Kidney (tissue), 14 donors: ENCODE data around the gene RHBDF2. TPM values are rescaled to one million over a fixed set of nuclear protein-coding genes. Genes with fewer than 3 reads are reported as not detected.
A peak's percentile ranks its signal among the peaks of the same experiment; 100 is the strongest.

Experiments used
- DNase-seq, 5 donors: peaks; one replicate each; pipeline ENCODE4 v3.0.0-alpha.2; 2013 to 2020
- FAIRE-seq: peaks from 2 replicates; lab custom pipeline; 2012; peaks lifted over from hg19 to GRCh38; lab: Jason Lieb, UNC
- H3K27ac ChIP-seq, 2 donors: one replicate each; pipeline ENCODE4 v1.7.0; 2013; ENCODE audit warnings: low read depth in 2 of 2, low read length in 2 of 2, inconsistent platforms in 1 of 2
- H3K27me3 ChIP-seq: one replicate; pipeline ENCODE4 v1.7.1; 2013; ENCODE audit warnings: low read length, inconsistent platforms; ENCODE audit not compliant: control insufficient read depth, insufficient read depth
- H3K36me3 ChIP-seq, 3 donors: one replicate each; pipeline versions ENCODE4 v1.7.0 to v1.7.1; 2013; ENCODE audit warnings: low read length in 3 of 3, control low read depth in 1 of 3, inconsistent platforms in 1 of 3; ENCODE audit not compliant: insufficient read depth in 3 of 3, control insufficient read depth in 2 of 3
- H3K4me1 ChIP-seq, 3 donors: one replicate each; pipeline versions ENCODE4 v1.7.0 to v1.7.1; 2013; ENCODE audit warnings: low read length in 3 of 3, inconsistent platforms in 1 of 3, low read depth in 1 of 3; ENCODE audit not compliant: control insufficient read depth in 2 of 3, insufficient read depth in 2 of 3
- H3K4me3 ChIP-seq, 3 donors: one replicate each; pipeline versions ENCODE4 v1.7.0 to v1.8.1; 2013; ENCODE audit warnings: low read length in 3 of 3, control low read depth in 1 of 3, inconsistent platforms in 1 of 3
- H3K9ac ChIP-seq, 3 donors: one replicate each; pipeline versions ENCODE4 v1.7.0 to v1.7.1; 2013; ENCODE audit warnings: low read length in 3 of 3, control low read depth in 1 of 3, inconsistent platforms in 1 of 3
- H3K9me3 ChIP-seq, 3 donors: one replicate each; pipeline versions ENCODE4 v1.7.0 to v1.7.1; 2013; ENCODE audit warnings: low read length in 3 of 3, control low read depth in 1 of 3, inconsistent platforms in 1 of 3; ENCODE audit not compliant: control insufficient read depth in 2 of 3, insufficient read depth in 1 of 3
- intact Hi-C: fragments of 100-400 bp; cut with DNase I; formaldehyde crosslinking; loops from one replicate; pipeline ENCODE4 v1.11.1; 2022
- polyA plus RNA-seq: library from polyadenylated mRNA; stranded (reverse); fragments of 350-450 nt; fragmentation: Illumina TruSeq; extraction: RNeasy Lipid Tissue Mini Kit (QIAGEN cat#74804); gene quantifications from one replicate; pipeline ENCODE4 v1.2.3, GENCODE V29; 2014; ENCODE audit warnings: low read depth, low replicate concordance; ENCODE audit not compliant: insufficient read depth
- total RNA-seq: library from RNA; stranded (reverse); fragmentation: NEBNext Ultra II Directional; extraction: Animal tissue kit (Norgen Biotek cat#: 25700); gene quantifications from one replicate; pipeline ENCODE4 v1.2.1, GENCODE V29; 2021
- TF ChIP-seq, protein P1 (sequence below): IDR thresholded peaks from 3 replicates; pipeline ENCODE4 v1.5.1; 2012; ENCODE audit warnings: mild to moderate bottlenecking, moderate library complexity, borderline replicate concordance; ENCODE audit not compliant: insufficient read depth; ENCODE audit errors: extremely low read depth
- donor health status: control.
- donor health status: control.
- donor health status: control.
- donor health status: control.
- donor health status: control.
- donor health status: DM: yes; HTN: yes; CAD: no.
- donor health status: Normal renal cell carcinoma (clear cell type).

RHBDF2 gene
- total and polyA plus RNA-seq, 2 donors from 2014 or later = 6.8 to 58.6 TPM

DNA sequence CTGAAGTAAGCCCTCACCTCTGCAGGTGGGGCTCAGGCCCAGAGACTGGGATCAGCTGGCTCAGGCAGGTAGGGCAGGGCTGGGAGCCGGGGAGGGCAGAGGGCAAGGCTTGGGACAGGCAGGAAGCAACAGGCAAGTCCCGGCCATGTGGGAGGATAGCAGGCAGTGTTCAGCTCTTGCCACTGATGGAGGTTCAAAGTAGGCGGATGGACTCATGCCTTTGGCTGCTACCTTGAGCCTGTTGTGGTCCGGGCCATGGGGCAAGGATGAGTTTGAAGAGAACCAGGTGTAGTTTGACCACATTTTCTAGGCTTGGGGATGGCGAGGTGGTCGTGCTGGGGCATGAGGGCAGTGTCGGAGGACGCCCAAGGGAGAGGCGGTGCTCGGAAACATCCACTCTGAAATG is 41.3 kb upstream of the RHBDF2 start:
- DNase-seq = peak in 2 of 5 donors; percentile 50 to 52
- TF ChIP-seq, protein P1, sequence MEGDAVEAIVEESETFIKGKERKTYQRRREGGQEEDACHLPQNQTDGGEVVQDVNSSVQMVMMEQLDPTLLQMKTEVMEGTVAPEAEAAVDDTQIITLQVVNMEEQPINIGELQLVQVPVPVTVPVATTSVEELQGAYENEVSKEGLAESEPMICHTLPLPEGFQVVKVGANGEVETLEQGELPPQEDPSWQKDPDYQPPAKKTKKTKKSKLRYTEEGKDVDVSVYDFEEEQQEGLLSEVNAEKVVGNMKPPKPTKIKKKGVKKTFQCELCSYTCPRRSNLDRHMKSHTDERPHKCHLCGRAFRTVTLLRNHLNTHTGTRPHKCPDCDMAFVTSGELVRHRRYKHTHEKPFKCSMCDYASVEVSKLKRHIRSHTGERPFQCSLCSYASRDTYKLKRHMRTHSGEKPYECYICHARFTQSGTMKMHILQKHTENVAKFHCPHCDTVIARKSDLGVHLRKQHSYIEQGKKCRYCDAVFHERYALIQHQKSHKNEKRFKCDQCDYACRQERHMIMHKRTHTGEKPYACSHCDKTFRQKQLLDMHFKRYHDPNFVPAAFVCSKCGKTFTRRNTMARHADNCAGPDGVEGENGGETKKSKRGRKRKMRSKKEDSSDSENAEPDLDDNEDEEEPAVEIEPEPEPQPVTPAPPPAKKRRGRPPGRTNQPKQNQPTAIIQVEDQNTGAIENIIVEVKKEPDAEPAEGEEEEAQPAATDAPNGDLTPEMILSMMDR = no peak
- Histone ChIP-seq H3K9ac (no peak overlapping the region), H3K4me3 (no peak overlapping the region), H3K9me3 (no peaks in the 10 kb centered on the region), H3K4me1 (peaks cover 0 to 35% (median 20%) of the 10 kb centered on the region in 3 donors), H3K27me3 (no peaks in the 10 kb centered on the region), H3K36me3 (no peaks in the 10 kb centered on the region), H3K27ac (no peak overlapping the region)
- intact Hi-C loops = no loop called here
- no peak for FAIRE-seq

DNA sequence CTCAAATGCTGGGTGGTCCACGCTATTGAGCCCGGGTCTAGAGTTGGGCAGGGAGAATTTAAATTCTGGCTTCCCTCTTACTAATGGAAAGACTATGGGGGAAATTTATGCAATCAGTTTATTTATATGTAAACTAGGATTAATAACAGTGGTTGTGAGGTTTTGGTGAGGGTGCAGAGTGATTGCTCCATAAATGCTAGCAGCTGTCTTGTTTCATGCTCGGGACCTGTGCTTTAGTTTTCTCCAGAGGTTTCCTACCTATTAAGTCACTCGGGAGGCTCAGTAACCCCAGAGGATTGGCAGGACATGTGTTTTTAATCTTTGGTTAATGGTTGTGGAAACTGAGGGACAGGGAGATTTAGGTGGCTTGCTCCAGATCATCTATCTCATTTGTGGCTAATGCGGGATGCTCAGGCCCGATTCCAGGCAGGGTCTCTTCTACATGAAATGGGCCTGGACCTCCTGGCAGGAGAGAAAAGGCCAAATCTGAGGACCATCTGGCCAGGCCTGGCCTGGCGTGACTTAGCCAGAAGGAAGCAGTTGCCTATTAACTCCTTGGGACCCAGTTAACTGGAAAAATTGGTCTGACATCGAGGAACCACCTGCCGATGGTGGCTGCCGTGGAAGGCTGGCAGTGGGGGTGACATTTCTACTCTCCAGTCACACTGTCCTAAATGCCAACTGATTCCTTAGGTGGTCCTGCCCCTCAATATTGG is 40.7 kb upstream of the RHBDF2 start:
- peak in 2 of 5 donors; percentile 31 to 42 for DNase-seq
- Histone ChIP-seq H3K4me3 (no peak overlapping the region), H3K4me1 (peaks cover 0 to 33% (median 15%) of the 10 kb centered on the region in 3 donors), H3K27ac (no peak overlapping the region), H3K9me3 (no peaks in the 10 kb centered on the region), H3K27me3 (no peaks in the 10 kb centered on the region), H3K36me3 (no peaks in the 10 kb centered on the region), H3K9ac (no peak overlapping the region)
- FAIRE-seq = no peak
- TF ChIP-seq, protein P1 = no peak
- intact Hi-C loops = no loop called here

DNA sequence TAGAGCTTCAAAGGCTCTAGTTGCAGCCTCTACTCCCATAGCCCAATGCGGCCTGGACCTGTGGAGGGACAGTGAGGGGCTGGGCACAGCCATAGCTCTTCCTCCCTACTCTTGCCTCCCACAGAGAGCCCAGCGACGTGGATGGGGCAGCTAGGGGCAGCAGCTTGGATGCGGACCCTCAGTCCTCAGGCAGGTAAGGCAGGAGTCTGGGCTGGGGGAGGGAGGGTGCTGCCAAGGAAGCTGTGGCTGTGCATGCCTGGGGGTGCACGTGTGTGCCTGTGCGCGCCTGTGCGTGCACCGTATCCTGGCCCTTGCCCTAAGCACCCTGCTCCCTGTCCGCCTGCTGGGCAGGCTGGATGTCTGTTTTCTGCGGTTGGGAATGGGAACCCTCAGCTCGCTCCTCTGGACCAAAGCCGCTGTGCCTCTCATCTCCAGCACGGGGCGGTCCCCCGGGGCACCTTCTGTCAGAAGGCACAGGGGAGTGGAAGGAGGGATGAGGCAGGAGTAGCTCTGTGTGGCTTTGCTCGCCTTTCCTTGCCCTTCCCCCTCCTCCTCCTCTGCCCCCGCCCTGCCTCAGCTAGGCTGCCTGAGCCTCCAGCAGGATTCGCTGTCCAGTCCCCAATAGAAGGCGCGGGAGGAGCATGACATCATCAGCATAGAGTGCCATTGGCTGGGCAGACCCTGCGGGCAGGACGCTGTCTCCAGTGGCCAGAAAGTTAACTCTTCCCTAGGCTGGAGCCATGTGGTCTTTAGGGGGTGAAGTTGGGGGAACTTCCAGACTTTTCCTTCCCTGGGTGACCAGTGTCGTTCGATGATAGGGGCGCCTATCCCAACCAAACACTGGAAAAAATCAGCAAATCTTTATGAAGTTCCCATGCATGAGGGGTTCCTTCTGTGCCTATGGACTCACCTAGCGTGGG is 39.4 kb upstream of the RHBDF2 start:
- FAIRE-seq = peak; percentile 88
- peak; percentile 97 to 99 (median 98) for DNase-seq
- peak overlapping the region; percentile 40 to 61 (median 56) for H3K4me3 ChIP-seq
- no peaks in the 10 kb centered on the region for H3K9me3 ChIP-seq
- peaks cover 0 to 21% (median 7%) of the 10 kb centered on the region in 3 donors for H3K4me1 ChIP-seq
- no peaks in the 10 kb centered on the region for H3K27me3 ChIP-seq
- peak overlapping the region; percentile 16 to 46 (median 46) for H3K9ac ChIP-seq
- no peaks in the 10 kb centered on the region for H3K36me3 ChIP-seq
- TF ChIP-seq, protein P1 = peak; percentile 14
- intact Hi-C loops = no loop called here
- H3K27ac ChIP-seq = no peak overlapping the region
